ENCODE data around the gene TEX35.

Gene TEX35

GRCh38 chr1:178537382-178538090, 24.6 kb downstream of the TEX35 start:
- no peak for DNase-seq (ENCODE audit: low read depth, low spot score)
- Histone ChIP-seq H3K9ac (ENCODE audit: insufficient read length, low read depth) (no peak overlapping the region), H3K9me3 (ENCODE audit: insufficient read depth, low read length) (no peaks in the 10 kb centered on the region; the same call in 1 of the 2 replicates), H3K36me3 (ENCODE audit: insufficient read depth, insufficient read length, low read length) (no peaks in the 10 kb centered on the region), H3K4me1 (ENCODE audit: insufficient read depth, insufficient read length) (peaks cover 10% of the 10 kb centered on the region), H3K27me3 (ENCODE audit: insufficient read depth, insufficient read length) (no peaks in the 10 kb centered on the region), H3K4me3 (ENCODE audit: insufficient read length, low read depth) (no peak overlapping the region)
- TF ChIP-seq ZNF274 (IDR thresholded peaks at IDR 0.05; ENCODE audit: low read depth, low read length) (no peak), YY1 (IDR thresholded peaks at IDR 0.05; ENCODE audit: insufficient read depth, insufficient read length) (no peak), SUZ12 (IDR thresholded peaks at IDR 0.05; ENCODE audit: extremely low read depth, insufficient read depth, insufficient read length) (no peak)

- H3K4me3 ChIP-seq (ENCODE audit: insufficient read length, low read depth) = no peak overlapping the region
- H3K9me3 ChIP-seq (ENCODE audit: insufficient read depth, low read length) = no peaks in the 10 kb centered on the region; the same call in 1 of the 2 replicates
- H3K27me3 ChIP-seq (ENCODE audit: insufficient read depth, insufficient read length) = no peaks in the 10 kb centered on the region
- no peak overlapping the region for H3K9ac ChIP-seq (ENCODE audit: insufficient read length, low read depth)
- no peak for DNase-seq (ENCODE audit: low read depth, low spot score)
- TF ChIP-seq ZNF274 (IDR thresholded peaks at IDR 0.05; ENCODE audit: low read depth, low read length) (no peak), SUZ12 (IDR thresholded peaks at IDR 0.05; ENCODE audit: extremely low read depth, insufficient read depth, insufficient read length) (no peak), YY1 (IDR thresholded peaks at IDR 0.05; ENCODE audit: insufficient read depth, insufficient read length) (no peak)
- H3K4me1 ChIP-seq (ENCODE audit: insufficient read depth, insufficient read length) = peaks cover 10% of the 10 kb centered on the region
- no peaks in the 10 kb centered on the region for H3K36me3 ChIP-seq (ENCODE audit: insufficient read depth, insufficient read length, low read length)
Measured at GRCh38 chr1:178538192-178538916, 25.4 kb downstream of the TEX35 start.

GRCh38 chr1:178539291-178539690, 26.4 kb downstream of the TEX35 start:
- H3K36me3 ChIP-seq (ENCODE audit: insufficient read depth, insufficient read length, low read length) = no peaks in the 10 kb centered on the region
- H3K4me1 ChIP-seq (ENCODE audit: insufficient read depth, insufficient read length) = peaks cover 10% of the 10 kb centered on the region
- no peaks in the 10 kb centered on the region; the same call in 1 of the 2 replicates for H3K9me3 ChIP-seq (ENCODE audit: insufficient read depth, low read length)
- no peak overlapping the region for H3K4me3 ChIP-seq (ENCODE audit: insufficient read length, low read depth)
- H3K27me3 ChIP-seq (ENCODE audit: insufficient read depth, insufficient read length) = no peaks in the 10 kb centered on the region
- H3K9ac ChIP-seq (ENCODE audit: insufficient read length, low read depth) = no peak overlapping the region
- DNase-seq (ENCODE audit: low read depth, low spot score) = no peak
- TF ChIP-seq SUZ12 (IDR thresholded peaks at IDR 0.05; ENCODE audit: extremely low read depth, insufficient read depth, insufficient read length) (no peak), YY1 (IDR thresholded peaks at IDR 0.05; ENCODE audit: insufficient read depth, insufficient read length) (no peak), ZNF274 (IDR thresholded peaks at IDR 0.05; ENCODE audit: low read depth, low read length) (no peak)

GRCh38 chr1:178540204-178540603, 27.3 kb downstream of the TEX35 start:
- H3K36me3 ChIP-seq (ENCODE audit: insufficient read depth, insufficient read length, low read length) = peaks cover under 1% of the 10 kb centered on the region
- no peak overlapping the region for H3K4me3 ChIP-seq (ENCODE audit: insufficient read length, low read depth)
- H3K9me3 ChIP-seq (ENCODE audit: insufficient read depth, low read length) = no peaks in the 10 kb centered on the region; the same call in 1 of the 2 replicates
- H3K9ac ChIP-seq (ENCODE audit: insufficient read length, low read depth) = no peak overlapping the region
- DNase-seq (ENCODE audit: low read depth, low spot score) = no peak
- H3K27me3 ChIP-seq (ENCODE audit: insufficient read depth, insufficient read length) = no peaks in the 10 kb centered on the region
- TF ChIP-seq YY1 (IDR thresholded peaks at IDR 0.05; ENCODE audit: insufficient read depth, insufficient read length) (no peak), SUZ12 (IDR thresholded peaks at IDR 0.05; ENCODE audit: extremely low read depth, insufficient read depth, insufficient read length) (no peak), ZNF274 (IDR thresholded peaks at IDR 0.05; ENCODE audit: low read depth, low read length) (no peak)
- peaks cover 10% of the 10 kb centered on the region for H3K4me1 ChIP-seq (ENCODE audit: insufficient read depth, insufficient read length)

GRCh38 chr1:178540646-178541045, 27.7 kb downstream of the TEX35 start:
- Histone ChIP-seq H3K36me3 (ENCODE audit: insufficient read depth, insufficient read length, low read length) (peaks cover 5% of the 10 kb centered on the region), H3K27me3 (ENCODE audit: insufficient read depth, insufficient read length) (no peaks in the 10 kb centered on the region), H3K9me3 (ENCODE audit: insufficient read depth, low read length) (no peaks in the 10 kb centered on the region; the same call in 1 of the 2 replicates), H3K4me1 (ENCODE audit: insufficient read depth, insufficient read length) (peaks cover 10% of the 10 kb centered on the region), H3K9ac (ENCODE audit: insufficient read length, low read depth) (no peak overlapping the region), H3K4me3 (ENCODE audit: insufficient read length, low read depth) (no peak overlapping the region)
- DNase-seq (ENCODE audit: low read depth, low spot score) = no peak
- no peak for TF ChIP-seq ZNF274 (IDR thresholded peaks at IDR 0.05; ENCODE audit: low read depth, low read length)

GRCh38 chr1:178541379-178541778, 28.5 kb downstream of the TEX35 start:
- H3K4me1 ChIP-seq (ENCODE audit: insufficient read depth, insufficient read length) = peaks cover 10% of the 10 kb centered on the region
- TF ChIP-seq YY1 (IDR thresholded peaks at IDR 0.05; ENCODE audit: insufficient read depth, insufficient read length) (no peak), ZNF274 (IDR thresholded peaks at IDR 0.05; ENCODE audit: low read depth, low read length) (no peak), SUZ12 (IDR thresholded peaks at IDR 0.05; ENCODE audit: extremely low read depth, insufficient read depth, insufficient read length) (no peak)
- H3K36me3 ChIP-seq (ENCODE audit: insufficient read depth, insufficient read length, low read length) = peaks cover 10% of the 10 kb centered on the region
- H3K9ac ChIP-seq (ENCODE audit: insufficient read length, low read depth) = no peak overlapping the region
- H3K27me3 ChIP-seq (ENCODE audit: insufficient read depth, insufficient read length) = no peaks in the 10 kb centered on the region
- DNase-seq (ENCODE audit: low read depth, low spot score) = no peak
- H3K4me3 ChIP-seq (ENCODE audit: insufficient read length, low read depth) = no peak overlapping the region
- H3K9me3 ChIP-seq (ENCODE audit: insufficient read depth, low read length) = no peaks in the 10 kb centered on the region; the same call in 1 of the 2 replicates

- TF ChIP-seq YY1 (IDR thresholded peaks at IDR 0.05; ENCODE audit: insufficient read depth, insufficient read length) (no peak), ZNF274 (IDR thresholded peaks at IDR 0.05; ENCODE audit: low read depth, low read length) (no peak), SUZ12 (IDR thresholded peaks at IDR 0.05; ENCODE audit: extremely low read depth, insufficient read depth, insufficient read length) (no peak)
- Histone ChIP-seq H3K9ac (ENCODE audit: insufficient read length, low read depth) (peak overlapping the region; percentile 74), H3K4me1 (ENCODE audit: insufficient read depth, insufficient read length) (peaks cover 8% of the 10 kb centered on the region), H3K27me3 (ENCODE audit: insufficient read depth, insufficient read length) (no peaks in the 10 kb centered on the region), H3K36me3 (ENCODE audit: insufficient read depth, insufficient read length, low read length) (peaks cover 13% of the 10 kb centered on the region), H3K9me3 (ENCODE audit: insufficient read depth, low read length) (no peaks in the 10 kb centered on the region; the same call in 1 of the 2 replicates), H3K4me3 (ENCODE audit: insufficient read length, low read depth) (peak overlapping the region; percentile 66)
- peak; percentile 27 for DNase-seq (ENCODE audit: low read depth, low spot score)
Measured at GRCh38 chr1:178541829-178542553, 29.1 kb downstream of the TEX35 start.

All from NT2/D1 (cell line).